Right lobe of liver (tissue), 4 donors: Measurements from ENCODE around the gene DNAJA4.

ENCODE experiments used
- POLR2A ChIP-seq: fragments of 450-650 bp; IDR thresholded peaks from one replicate; pipeline ENCODE4 v1.6.1; 2017; ENCODE audit warnings: antibody characterized with exemption, mild to moderate bottlenecking
- TF ChIP-seq, protein P1 (sequence below), 4 donors: fragments of 200-600 bp in 3 of 4; fragments of 450-650 bp in 1 of 4; IDR thresholded peaks; one replicate each; pipeline versions ENCODE4 v1.5.1 to v1.8.0; 2016 to 2022; ENCODE audit warnings: antibody characterized with exemption in 4 of 4, mild to moderate bottlenecking in 2 of 4
- donor health status: DM: no; HTN: no; CAD: no.
- donor health status: DM: no; HTN: no; CAD: no.
- donor health status: DM: no; HTN: yes; CAD: no.

DNA sequence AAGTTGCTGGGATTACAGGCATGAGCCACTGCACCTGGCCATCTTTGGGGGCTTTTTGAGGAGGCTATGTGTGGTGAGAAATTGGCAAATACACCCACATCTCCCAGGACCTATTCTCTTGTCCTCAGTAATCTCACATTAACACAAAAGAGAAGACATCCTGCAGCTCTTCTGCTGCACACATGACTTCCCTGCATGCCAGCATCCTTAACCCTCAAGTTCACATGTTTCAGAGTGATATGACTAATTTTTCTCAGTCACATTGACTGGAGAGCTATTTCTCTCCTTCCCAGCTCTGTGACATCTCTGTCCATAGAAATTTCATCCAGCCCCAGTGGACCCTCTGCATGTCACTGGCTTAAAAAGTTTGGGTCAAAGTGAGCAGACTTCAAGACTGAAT, 37.0 kb downstream of the DNAJA4 start:
- TF ChIP-seq POLR2A: no peak
- TF ChIP-seq, protein P1, sequence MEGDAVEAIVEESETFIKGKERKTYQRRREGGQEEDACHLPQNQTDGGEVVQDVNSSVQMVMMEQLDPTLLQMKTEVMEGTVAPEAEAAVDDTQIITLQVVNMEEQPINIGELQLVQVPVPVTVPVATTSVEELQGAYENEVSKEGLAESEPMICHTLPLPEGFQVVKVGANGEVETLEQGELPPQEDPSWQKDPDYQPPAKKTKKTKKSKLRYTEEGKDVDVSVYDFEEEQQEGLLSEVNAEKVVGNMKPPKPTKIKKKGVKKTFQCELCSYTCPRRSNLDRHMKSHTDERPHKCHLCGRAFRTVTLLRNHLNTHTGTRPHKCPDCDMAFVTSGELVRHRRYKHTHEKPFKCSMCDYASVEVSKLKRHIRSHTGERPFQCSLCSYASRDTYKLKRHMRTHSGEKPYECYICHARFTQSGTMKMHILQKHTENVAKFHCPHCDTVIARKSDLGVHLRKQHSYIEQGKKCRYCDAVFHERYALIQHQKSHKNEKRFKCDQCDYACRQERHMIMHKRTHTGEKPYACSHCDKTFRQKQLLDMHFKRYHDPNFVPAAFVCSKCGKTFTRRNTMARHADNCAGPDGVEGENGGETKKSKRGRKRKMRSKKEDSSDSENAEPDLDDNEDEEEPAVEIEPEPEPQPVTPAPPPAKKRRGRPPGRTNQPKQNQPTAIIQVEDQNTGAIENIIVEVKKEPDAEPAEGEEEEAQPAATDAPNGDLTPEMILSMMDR (IDR thresholded peaks at IDR 0.05): no peak
